HG02970 (cell line): ENCODE data around the gene CBY3.
"Not testable (repeated sequence)": the region's sequence is repeated elsewhere in the genome, so short reads cannot be mapped to it uniquely, and the experiment has no call there.

ENCODE experiments used
- ATAC-seq: cut with Tn5 transposase; IDR thresholded peaks from one replicate; pipeline ENCODE4 v1.9.1; 2021; ENCODE audit warnings: mild to moderate bottlenecking, moderate library complexity, moderate number of reproducible peaks; ENCODE audit not compliant: unreplicated experiment, low FRiP score

CBY3 gene

GRCh38 chr5:179680780-179681401 lies at the start of gene CBY3:
TSS of gene CBY3 (minus strand) at chr5:179681034. CDS start at chr5:179680918, 116 bp downstream.
- ATAC-seq, result no peak

GRCh38 chr5:179730356-179730755 lies 49.5 kb upstream of the CBY3 start:
- no peak for ATAC-seq

GRCh38 chr5:179729727-179730126 lies 48.9 kb upstream of the CBY3 start:
- no peak for ATAC-seq

- no peak for ATAC-seq
These were observed 48.5 kb upstream of the CBY3 start for GRCh38 chr5:179729303-179729702.

- no peak for ATAC-seq
These were observed 46.3 kb upstream of the CBY3 start for GRCh38 chr5:179727106-179727505.

GRCh38 chr5:179724163-179724562 lies 43.3 kb upstream of the CBY3 start:
- ATAC-seq, result no peak

GRCh38 chr5:179720222-179720621 lies 39.4 kb upstream of the CBY3 start:
- ATAC-seq, result no peak

- no peak for ATAC-seq
These were observed 35.5 kb upstream of the CBY3 start for GRCh38 chr5:179716286-179716685.

GRCh38 chr5:179700401-179700918 lies 19.6 kb upstream of the CBY3 start:
- no peak for ATAC-seq

- ATAC-seq, result no peak
These were observed 18.9 kb upstream of the CBY3 start for GRCh38 chr5:179699616-179700237.

- ATAC-seq, result no peak
These were observed 18.2 kb upstream of the CBY3 start, which contains the start of gene CANX for GRCh38 chr5:179698935-179699615. TSS of gene CANX (plus strand) at chr5:179698967. CDS start at chr5:179705682, 6,715 bp downstream.

GRCh38 chr5:179697993-179698934 lies 17.4 kb upstream of the CBY3 start:
- peak; percentile 90 for ATAC-seq

GRCh38 chr5:179697543-179697942 lies 16.7 kb upstream of the CBY3 start:
- ATAC-seq, result not testable (repeated sequence)

GRCh38 chr5:179697108-179697507 lies 16.3 kb upstream of the CBY3 start:
- ATAC-seq, result no peak

GRCh38 chr5:179696603-179697002 lies 15.8 kb upstream of the CBY3 start:
- ATAC-seq, result no peak

- no peak for ATAC-seq
These were observed 13.7 kb upstream of the CBY3 start for GRCh38 chr5:179694561-179694960.

- ATAC-seq, result not testable (repeated sequence)
These were observed 8.4 kb upstream of the CBY3 start for GRCh38 chr5:179689212-179689611.

GRCh38 chr5:179680014-179680779 lies 637 bp downstream of the CBY3 start:
- no peak for ATAC-seq

GRCh38 chr5:179679014-179679674 lies 1.7 kb downstream of the CBY3 start:
- no peak for ATAC-seq
